Lower leg skin (tissue), 3 donors: ENCODE measurements around the gene TMEM163.

ENCODE experiments used
- CTCF ChIP-seq, 3 donors: fragments of 450-650 bp; IDR thresholded peaks; one replicate each; pipeline ENCODE4 v1.5.1; 2016; ENCODE audit warnings: antibody characterized with exemption in 3 of 3, mild to moderate bottlenecking in 3 of 3, moderate library complexity in 2 of 3
- POLR2A ChIP-seq, 2 donors: fragments of 450-650 bp; IDR thresholded peaks; one replicate each; pipeline ENCODE4 v1.6.1; 2016 to 2017; ENCODE audit warnings: antibody characterized with exemption in 2 of 2, mild to moderate bottlenecking in 1 of 2, moderate library complexity in 1 of 2

- no peak for TF ChIP-seq POLR2A (IDR thresholded peaks at IDR 0.05)
- TF ChIP-seq CTCF (IDR thresholded peaks at IDR 0.05) = no peak
Measured at GRCh38 chr2:134621939-134622705, 96.7 kb downstream of the TMEM163 start.
